Measurements from ENCODE around the gene ITGA2. TPM values are rescaled to one million over a fixed set of nuclear protein-coding genes. Genes with fewer than 3 reads are reported as not detected.

ITGA2 gene
- total RNA-seq, 3 donors from 2014 or later = 8.0 to 20.3 (median 17.6) TPM

GRCh38 chr5:53019320-53019719 lies 30.2 kb downstream of the ITGA2 start:
- Histone ChIP-seq H3K4me3 (no peak overlapping the region), H3K36me3 (ENCODE audit: low read depth) (no peaks in the 10 kb centered on the region), H3K4me1 (ENCODE audit: low read depth) (no peaks in the 10 kb centered on the region), H3K9me3 (no peaks in the 10 kb centered on the region)
- ATAC-seq (no peak), DNase-seq (no peak)
- no peak for TF ChIP-seq CTCF (IDR thresholded peaks at IDR 0.05)
- intact Hi-C loops (cut with DNase I, micrococcal nuclease) = no loop called here

- Histone ChIP-seq H3K4me3 (no peak overlapping the region), H3K4me1 (ENCODE audit: low read depth) (no peaks in the 10 kb centered on the region), H3K9me3 (no peaks in the 10 kb centered on the region), H3K36me3 (ENCODE audit: low read depth) (no peaks in the 10 kb centered on the region)
- TF ChIP-seq CTCF (IDR thresholded peaks at IDR 0.05) = no peak
- DNase-seq = peak in 1 of 3 donors; percentile 7
- intact Hi-C loops (cut with DNase I, micrococcal nuclease) = no loop called here
- ATAC-seq = peak; percentile 62
These were observed 33.9 kb downstream of the ITGA2 start for GRCh38 chr5:53022930-53023511.

GRCh38 chr5:53023969-53024368 lies 34.8 kb downstream of the ITGA2 start:
- no peak for TF ChIP-seq CTCF (IDR thresholded peaks at IDR 0.05)
- H3K9me3 ChIP-seq = no peaks in the 10 kb centered on the region
- ATAC-seq = peak; percentile 24
- no peaks in the 10 kb centered on the region for H3K36me3 ChIP-seq (ENCODE audit: low read depth)
- intact Hi-C loops (cut with DNase I, micrococcal nuclease) = no loop called here
- H3K4me3 ChIP-seq = no peak overlapping the region
- no peaks in the 10 kb centered on the region for H3K4me1 ChIP-seq (ENCODE audit: low read depth)
- DNase-seq = peak in 1 of 3 donors; percentile 5

- TF ChIP-seq CTCF (IDR thresholded peaks at IDR 0.05) = no peak
- no peaks in the 10 kb centered on the region for H3K4me1 ChIP-seq (ENCODE audit: low read depth)
- no peak for ATAC-seq
- H3K9me3 ChIP-seq = no peaks in the 10 kb centered on the region
- H3K36me3 ChIP-seq (ENCODE audit: low read depth) = no peaks in the 10 kb centered on the region
- no peak overlapping the region for H3K4me3 ChIP-seq
- no peak for DNase-seq
- intact Hi-C loops (cut with DNase I, micrococcal nuclease) = no loop called here
These were observed 35.4 kb downstream of the ITGA2 start for GRCh38 chr5:53024535-53024934.

GRCh38 chr5:53025487-53025886 lies 36.3 kb downstream of the ITGA2 start:
- no peaks in the 10 kb centered on the region for H3K4me1 ChIP-seq (ENCODE audit: low read depth)
- H3K9me3 ChIP-seq = no peaks in the 10 kb centered on the region
- H3K4me3 ChIP-seq = no peak overlapping the region
- no peak for TF ChIP-seq CTCF (IDR thresholded peaks at IDR 0.05)
- no peak for ATAC-seq
- H3K36me3 ChIP-seq (ENCODE audit: low read depth) = no peaks in the 10 kb centered on the region
- intact Hi-C loops (cut with DNase I, micrococcal nuclease) = no loop called here
- no peak for DNase-seq

- DNase-seq (no peak), ATAC-seq (no peak)
- Histone ChIP-seq H3K4me3 (no peak overlapping the region), H3K36me3 (ENCODE audit: low read depth) (no peaks in the 10 kb centered on the region), H3K9me3 (no peaks in the 10 kb centered on the region), H3K4me1 (ENCODE audit: low read depth) (peaks cover 8% of the 10 kb centered on the region)
- intact Hi-C loops (cut with DNase I, micrococcal nuclease) = no loop called here
- TF ChIP-seq CTCF (IDR thresholded peaks at IDR 0.05) = no peak
These were observed 38.8 kb downstream of the ITGA2 start for GRCh38 chr5:53027913-53028312.
